ENCODE data around the gene MYOZ3. TPM values are rescaled to one million over a fixed set of nuclear protein-coding genes. Genes with fewer than 3 reads are reported as not detected.

MYOZ3 gene
- total RNA-seq, 4 donors from 2014 or later, result 0.17 to 1.2 (median 0.46) TPM; not detected in 1

DNA sequence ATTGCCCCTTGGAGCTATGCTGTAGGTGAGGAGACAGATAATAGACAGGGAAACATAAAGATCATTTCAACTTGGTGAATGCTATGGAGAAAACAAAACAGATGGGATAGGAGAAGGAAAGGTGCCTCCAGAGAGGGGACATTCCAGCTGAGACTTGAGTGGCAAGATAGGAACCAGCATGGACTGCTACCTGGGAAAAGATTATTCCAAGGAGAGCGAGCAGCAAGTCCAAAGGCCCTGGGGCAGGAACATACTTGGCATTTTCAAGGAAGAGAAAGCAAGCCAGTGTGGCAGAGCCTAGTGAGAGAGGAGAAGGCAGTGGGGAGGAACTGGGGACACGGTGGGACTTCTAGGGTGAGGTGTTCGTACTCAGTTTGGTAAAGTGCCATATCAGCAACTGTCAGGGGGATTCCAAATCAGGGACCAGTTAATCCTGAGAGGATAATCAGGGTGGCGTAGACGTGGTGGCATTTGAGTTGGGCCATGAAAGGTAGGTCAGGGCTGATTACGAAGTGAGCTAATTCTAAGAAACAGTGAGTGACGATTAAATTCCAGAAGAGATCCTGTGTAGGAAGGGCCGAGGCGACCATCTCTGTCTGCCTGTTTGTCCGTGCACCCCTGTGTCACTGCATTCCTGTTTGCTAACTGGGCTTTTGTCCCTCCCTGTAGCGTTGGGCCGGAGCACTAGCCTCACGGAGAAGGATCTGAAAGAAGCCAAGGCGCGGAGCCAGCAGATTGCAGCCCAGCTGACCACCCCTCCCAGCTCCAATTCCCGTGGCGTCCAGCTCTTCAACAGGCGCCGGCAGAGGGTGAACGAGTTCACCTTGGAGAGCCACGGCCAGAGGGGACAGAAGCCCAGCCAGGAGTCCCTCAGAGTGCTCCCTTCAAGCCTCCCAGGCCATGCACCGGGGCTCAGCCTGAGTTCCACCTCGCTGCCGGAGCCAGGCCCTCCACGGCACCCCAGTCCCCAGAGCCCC, 13.5 kb upstream of the MYOZ3 start:
- H3K4me1 ChIP-seq, result peaks cover 61 to 87% (median 85%) of the 10 kb centered on the region in 4 donors
- no peak for TF ChIP-seq POLR2AphosphoS5 (IDR thresholded peaks at IDR 0.05)
- no peak for TF ChIP-seq EP300 (IDR thresholded peaks at IDR 0.05)
- TF ChIP-seq, protein P1, sequence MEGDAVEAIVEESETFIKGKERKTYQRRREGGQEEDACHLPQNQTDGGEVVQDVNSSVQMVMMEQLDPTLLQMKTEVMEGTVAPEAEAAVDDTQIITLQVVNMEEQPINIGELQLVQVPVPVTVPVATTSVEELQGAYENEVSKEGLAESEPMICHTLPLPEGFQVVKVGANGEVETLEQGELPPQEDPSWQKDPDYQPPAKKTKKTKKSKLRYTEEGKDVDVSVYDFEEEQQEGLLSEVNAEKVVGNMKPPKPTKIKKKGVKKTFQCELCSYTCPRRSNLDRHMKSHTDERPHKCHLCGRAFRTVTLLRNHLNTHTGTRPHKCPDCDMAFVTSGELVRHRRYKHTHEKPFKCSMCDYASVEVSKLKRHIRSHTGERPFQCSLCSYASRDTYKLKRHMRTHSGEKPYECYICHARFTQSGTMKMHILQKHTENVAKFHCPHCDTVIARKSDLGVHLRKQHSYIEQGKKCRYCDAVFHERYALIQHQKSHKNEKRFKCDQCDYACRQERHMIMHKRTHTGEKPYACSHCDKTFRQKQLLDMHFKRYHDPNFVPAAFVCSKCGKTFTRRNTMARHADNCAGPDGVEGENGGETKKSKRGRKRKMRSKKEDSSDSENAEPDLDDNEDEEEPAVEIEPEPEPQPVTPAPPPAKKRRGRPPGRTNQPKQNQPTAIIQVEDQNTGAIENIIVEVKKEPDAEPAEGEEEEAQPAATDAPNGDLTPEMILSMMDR (IDR thresholded peaks at IDR 0.05), result no peak
- no peak for TF ChIP-seq POLR2A (IDR thresholded peaks at IDR 0.05; ENCODE audit: low read depth)
- no peak for DNase-seq (ENCODE audit: extremely low spot score)
- peak overlapping the region in 1 of 4 donors; percentile 7 for H3K4me3 ChIP-seq
- no peaks in the 10 kb centered on the region for H3K9me3 ChIP-seq
- H3K27ac ChIP-seq (replicated peaks in 1 of 4), result peak overlapping the region in 3 of 4 donors; percentile 20 to 60 (median 23)
- H3K36me3 ChIP-seq, result peaks cover 13 to 44% (median 35%) of the 10 kb centered on the region in 4 donors
- H3K27me3 ChIP-seq, result no peaks in the 10 kb centered on the region
- 62% methylated on average over 15 of the region's 25 CpGs for WGBS
- intact Hi-C loops (cut with DNase I), result no loop called here

DNA sequence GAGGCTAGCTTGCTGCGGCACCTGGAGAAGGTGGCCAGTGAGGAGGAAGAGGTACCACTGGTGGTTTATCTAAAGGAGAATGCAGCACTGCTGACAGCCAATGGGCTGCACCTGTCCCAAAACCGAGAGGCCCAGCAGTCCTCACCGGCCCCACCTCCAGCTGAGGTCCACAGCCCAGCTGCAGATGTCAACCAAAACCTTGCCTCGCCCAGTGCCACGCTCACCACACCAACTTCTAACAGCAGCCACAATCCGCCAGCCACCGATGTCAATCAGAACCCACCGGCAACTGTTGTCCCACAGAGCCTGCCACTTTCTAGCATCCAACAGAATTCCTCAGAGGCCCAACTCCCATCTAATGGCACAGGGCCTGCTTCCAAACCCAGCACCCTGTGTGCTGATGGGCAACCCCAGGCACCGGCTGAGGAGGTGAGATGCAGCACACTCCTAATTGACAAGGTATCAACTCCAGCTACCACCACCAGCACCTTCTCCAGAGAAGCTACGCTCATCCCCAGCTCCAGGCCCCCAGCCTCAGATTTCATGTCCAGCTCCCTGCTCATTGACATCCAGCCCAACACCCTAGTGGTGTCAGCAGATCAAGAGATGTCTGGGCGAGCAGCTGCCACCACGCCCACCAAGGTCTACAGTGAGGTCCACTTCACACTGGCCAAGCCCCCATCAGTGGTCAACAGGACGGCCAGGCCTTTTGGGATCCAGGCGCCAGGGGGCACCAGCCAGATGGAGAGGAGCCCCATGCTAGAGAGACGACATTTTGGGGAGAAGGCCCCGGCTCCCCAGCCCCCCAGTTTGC, 12.6 kb upstream of the MYOZ3 start:
- DNase-seq (ENCODE audit: extremely low spot score), result no peak
- H3K4me1 ChIP-seq, result peaks cover 61 to 87% (median 84%) of the 10 kb centered on the region in 4 donors
- peak overlapping the region in 3 of 4 donors; percentile 20 to 60 (median 23) for H3K27ac ChIP-seq (replicated peaks in 1 of 4)
- H3K27me3 ChIP-seq, result no peaks in the 10 kb centered on the region
- WGBS, result 88% methylated on average over 12 of the region's 16 CpGs
- intact Hi-C loops (cut with DNase I), result no loop called here
- no peak overlapping the region for H3K4me3 ChIP-seq
- no peaks in the 10 kb centered on the region for H3K9me3 ChIP-seq
- H3K36me3 ChIP-seq, result peaks cover 13 to 52% (median 35%) of the 10 kb centered on the region in 4 donors
- TF ChIP-seq EP300 (IDR thresholded peaks at IDR 0.05) (no peak), POLR2AphosphoS5 (IDR thresholded peaks at IDR 0.05) (no peak), POLR2A (IDR thresholded peaks at IDR 0.05; ENCODE audit: low read depth) (no peak)

DNA sequence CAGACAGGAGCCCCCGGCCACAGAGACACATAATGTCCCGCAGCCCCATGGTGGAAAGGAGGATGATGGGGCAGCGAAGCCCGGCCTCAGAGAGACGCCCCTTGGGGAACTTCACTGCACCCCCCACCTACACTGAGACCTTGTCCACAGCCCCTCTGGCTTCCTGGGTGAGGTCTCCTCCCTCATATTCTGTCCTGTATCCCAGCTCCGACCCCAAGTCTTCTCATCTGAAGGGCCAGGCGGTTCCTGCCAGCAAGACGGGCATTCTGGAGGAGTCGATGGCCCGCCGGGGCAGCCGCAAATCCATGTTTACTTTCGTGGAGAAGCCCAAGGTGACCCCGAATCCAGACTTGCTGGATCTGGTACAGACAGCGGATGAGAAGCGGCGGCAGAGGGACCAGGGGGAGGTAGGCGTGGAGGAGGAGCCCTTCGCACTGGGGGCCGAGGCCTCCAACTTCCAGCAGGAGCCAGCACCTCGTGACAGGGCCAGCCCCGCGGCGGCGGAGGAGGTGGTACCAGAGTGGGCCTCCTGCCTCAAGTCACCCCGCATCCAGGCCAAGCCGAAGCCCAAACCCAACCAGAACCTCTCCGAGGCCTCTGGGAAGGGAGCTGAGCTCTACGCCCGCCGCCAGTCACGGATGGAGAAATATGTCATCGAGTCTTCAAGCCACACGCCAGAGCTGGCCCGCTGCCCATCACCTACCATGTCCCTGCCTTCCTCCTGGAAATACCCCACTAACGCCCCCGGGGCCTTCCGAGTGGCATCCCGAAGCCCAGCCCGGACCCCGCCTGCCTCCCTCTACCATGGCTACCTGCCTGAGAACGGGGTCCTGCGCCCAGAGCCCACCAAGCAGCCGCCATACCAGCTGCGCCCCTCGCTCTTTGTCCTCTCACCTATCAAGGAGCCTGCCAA, 11.7 kb upstream of the MYOZ3 start:
- Histone ChIP-seq H3K4me1 (peaks cover 57 to 83% (median 78%) of the 10 kb centered on the region in 4 donors), H3K36me3 (peaks cover 13 to 53% (median 35%) of the 10 kb centered on the region in 4 donors), H3K27me3 (no peaks in the 10 kb centered on the region), H3K27ac (replicated peaks in 1 of 4) (no peak overlapping the region), H3K4me3 (no peak overlapping the region), H3K9me3 (no peaks in the 10 kb centered on the region)
- intact Hi-C loops (cut with DNase I), result loop anchor here (2.0 kb wide), 1 partner anchor 51 kb away; no protein-coding TSS in a partner anchor
- WGBS, result 95% methylated on average over 43 of the region's 46 CpGs
- no peak for TF ChIP-seq POLR2A (IDR thresholded peaks at IDR 0.05; ENCODE audit: low read depth)
- no peak for DNase-seq (ENCODE audit: extremely low spot score)

DNA sequence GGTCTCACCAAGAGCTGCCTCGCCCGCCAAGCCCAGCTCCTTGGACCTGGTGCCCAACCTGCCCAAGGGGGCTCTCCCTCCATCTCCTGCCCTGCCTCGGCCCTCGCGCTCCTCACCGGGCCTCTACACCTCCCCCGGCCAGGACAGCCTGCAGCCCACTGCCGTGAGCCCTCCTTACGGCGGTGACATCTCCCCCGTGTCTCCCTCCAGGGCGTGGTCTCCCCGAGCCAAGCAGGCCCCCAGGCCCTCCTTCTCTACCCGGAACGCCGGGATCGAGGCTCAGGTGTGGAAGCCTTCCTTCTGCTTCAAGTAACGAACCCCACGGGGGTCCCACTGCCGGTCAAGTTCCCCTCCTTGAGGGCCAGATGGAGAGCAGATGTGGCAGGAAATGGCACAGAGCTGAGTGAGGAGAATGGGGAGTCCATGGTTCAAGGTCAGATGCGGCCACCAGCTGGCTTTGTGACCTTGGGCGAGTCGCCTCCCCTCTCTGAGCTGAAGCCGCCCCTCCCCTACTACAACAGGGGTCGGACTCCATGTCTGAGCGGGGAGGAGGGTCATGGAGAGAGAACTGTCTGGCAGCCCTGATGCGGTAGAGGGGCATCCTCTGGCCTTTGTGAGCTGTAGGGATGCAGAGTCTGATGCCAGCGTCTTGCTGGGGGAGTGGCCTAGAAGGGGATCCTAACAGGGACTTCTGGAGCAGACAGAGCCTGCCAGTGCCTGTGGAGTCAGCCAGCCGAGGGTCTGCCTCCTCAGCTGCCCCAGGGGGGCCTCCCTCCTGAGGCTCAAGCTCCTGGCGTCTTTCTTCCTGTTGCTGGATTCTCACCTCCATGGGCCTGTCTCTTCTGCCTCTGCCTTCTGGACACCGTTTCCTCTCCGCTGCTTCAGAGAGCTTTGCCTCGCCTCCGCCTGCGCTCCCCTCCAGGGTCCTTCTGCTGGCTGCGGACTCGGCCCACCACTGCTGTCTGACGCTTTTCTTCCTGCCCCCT, 10.7 kb upstream of the MYOZ3 start:
- peak overlapping the region in 1 of 4 donors; percentile 11 for H3K27ac ChIP-seq (replicated peaks in 1 of 4)
- no peak for TF ChIP-seq POLR2AphosphoS5 (IDR thresholded peaks at IDR 0.05)
- no peak for TF ChIP-seq EP300 (IDR thresholded peaks at IDR 0.05)
- TF ChIP-seq POLR2A (IDR thresholded peaks at IDR 0.05; ENCODE audit: low read depth), result no peak
- TF ChIP-seq, protein P1 (IDR thresholded peaks at IDR 0.05), result no peak
- DNase-seq (ENCODE audit: extremely low spot score), result no peak
- H3K9me3 ChIP-seq, result no peaks in the 10 kb centered on the region
- no peak overlapping the region for H3K4me3 ChIP-seq
- 90% methylated on average over 35 of the region's 38 CpGs for WGBS
- peaks cover 48 to 74% (median 69%) of the 10 kb centered on the region in 4 donors for H3K4me1 ChIP-seq
- peaks cover 13 to 57% (median 35%) of the 10 kb centered on the region in 4 donors for H3K36me3 ChIP-seq
- H3K27me3 ChIP-seq, result no peaks in the 10 kb centered on the region
- intact Hi-C loops (cut with DNase I), result loop anchor here (2.0 kb wide), 1 partner anchor 52 kb away; no protein-coding TSS in a partner anchor

Measured in esophagus muscularis mucosa (tissue), 4 donors.